Heart left ventricle (tissue), 13 donors: ENCODE measurements around the gene CAMK2D.

ENCODE experiments used
- POLR2A ChIP-seq, 2 donors: fragments of 450-650 bp; IDR thresholded peaks; one replicate each; pipeline ENCODE4 v1.6.1; 2017; ENCODE audit warnings: antibody characterized with exemption in 2 of 2, mild to moderate bottlenecking in 2 of 2, moderate library complexity in 2 of 2
- TF ChIP-seq, protein P1 (sequence below), 12 donors: fragments of 200-600 bp; sonication (generic) in 4 of 12; IDR thresholded peaks; one replicate each; pipeline versions ENCODE4 v1.5.0 to v1.8.0; 2018 to 2022; ENCODE audit warnings: antibody characterized with exemption in 12 of 12, mild to moderate bottlenecking in 5 of 12
- donor health status: ischemic (EF 13 %, LVEDD 7.1; RV severe dilation, severe dysfunction).
- donor health status: DM: no; HTN: yes; CAD: no.
- donor health status: DM: no; HTN: no; CAD: no.
- donor health status: ischemic (EF 25% LVEDD 6.9; RV normal size, moderate dysfunction).
- donor health status: ischemic (EF 25% LVEDD 5.7; RV mildly dilated, moderate dysfunction).
- donor health status: ischemic (EF 35%, LVEDD 5.7; RV mildly dilated, moderate dysfunction).
- donor health status: nonischemic (EF 11% LVEDD 7.7; RV severe dilation, severe dysfunction).
- donor health status: DM: yes; HTN: yes; CAD: no.
- donor health status: PGD.
- donor health status: ischemic (EF 29% LVEDD 5.4; RV normal size, mild dysfunction).
- donor health status: nonischemic (EF 23%, LVEDD 6.1; RV moderate dilation, normal function).

DNA sequence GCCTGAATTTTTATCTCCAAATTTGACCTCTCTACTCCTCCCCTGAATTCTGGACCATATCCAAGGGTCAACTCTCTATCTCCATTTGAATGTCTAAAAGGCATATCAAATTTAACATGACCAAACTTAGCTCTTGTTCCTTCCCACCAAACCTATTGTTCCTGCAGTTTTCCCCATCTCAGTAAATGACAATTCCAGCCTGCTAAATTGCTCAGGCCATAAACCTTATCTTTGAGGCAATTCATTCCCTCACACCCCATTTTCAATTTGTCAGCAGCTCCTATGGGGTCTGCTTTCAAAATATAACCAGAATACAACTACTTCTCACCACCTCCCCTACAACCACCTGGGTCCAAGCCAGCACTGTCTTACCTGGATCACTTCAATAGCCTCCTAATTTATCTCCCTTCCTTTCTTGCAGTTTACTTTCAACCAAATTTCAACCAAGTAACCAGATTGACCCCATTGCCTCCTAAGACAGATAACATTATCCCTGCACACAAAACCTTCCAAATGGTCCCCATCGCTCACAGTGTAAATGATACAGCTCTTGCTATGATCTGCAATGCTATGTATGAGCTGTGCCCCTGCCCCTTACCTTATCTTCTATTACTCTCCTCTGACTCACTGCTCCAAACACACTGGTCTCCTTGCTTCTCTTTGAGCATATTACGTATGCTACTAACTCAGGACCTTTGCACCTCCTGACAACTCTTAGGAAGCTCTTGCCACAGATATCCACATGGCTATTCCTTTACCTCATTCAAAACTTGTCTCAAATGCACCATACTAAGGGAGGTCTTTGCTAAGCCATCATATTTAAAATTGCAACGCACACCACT, 66.0 kb downstream of the CAMK2D start:
- TF ChIP-seq, protein P1, sequence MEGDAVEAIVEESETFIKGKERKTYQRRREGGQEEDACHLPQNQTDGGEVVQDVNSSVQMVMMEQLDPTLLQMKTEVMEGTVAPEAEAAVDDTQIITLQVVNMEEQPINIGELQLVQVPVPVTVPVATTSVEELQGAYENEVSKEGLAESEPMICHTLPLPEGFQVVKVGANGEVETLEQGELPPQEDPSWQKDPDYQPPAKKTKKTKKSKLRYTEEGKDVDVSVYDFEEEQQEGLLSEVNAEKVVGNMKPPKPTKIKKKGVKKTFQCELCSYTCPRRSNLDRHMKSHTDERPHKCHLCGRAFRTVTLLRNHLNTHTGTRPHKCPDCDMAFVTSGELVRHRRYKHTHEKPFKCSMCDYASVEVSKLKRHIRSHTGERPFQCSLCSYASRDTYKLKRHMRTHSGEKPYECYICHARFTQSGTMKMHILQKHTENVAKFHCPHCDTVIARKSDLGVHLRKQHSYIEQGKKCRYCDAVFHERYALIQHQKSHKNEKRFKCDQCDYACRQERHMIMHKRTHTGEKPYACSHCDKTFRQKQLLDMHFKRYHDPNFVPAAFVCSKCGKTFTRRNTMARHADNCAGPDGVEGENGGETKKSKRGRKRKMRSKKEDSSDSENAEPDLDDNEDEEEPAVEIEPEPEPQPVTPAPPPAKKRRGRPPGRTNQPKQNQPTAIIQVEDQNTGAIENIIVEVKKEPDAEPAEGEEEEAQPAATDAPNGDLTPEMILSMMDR (IDR thresholded peaks at IDR 0.05) = no peak
- no peak for TF ChIP-seq POLR2A (IDR thresholded peaks at IDR 0.05)
